NCI-H748 (cell line): Measurements from ENCODE around the gene SCN1B.
"Not testable (repeated sequence)": the region's sequence is repeated elsewhere in the genome, so short reads cannot be mapped to it uniquely, and the experiment has no call there.

ENCODE experiments used
- DNase-seq: peaks from one replicate; lab custom pipeline; 2025; ENCODE audit not compliant: unreplicated experiment; lab: John Stamatoyannopoulos, UW

SCN1B gene

DNA sequence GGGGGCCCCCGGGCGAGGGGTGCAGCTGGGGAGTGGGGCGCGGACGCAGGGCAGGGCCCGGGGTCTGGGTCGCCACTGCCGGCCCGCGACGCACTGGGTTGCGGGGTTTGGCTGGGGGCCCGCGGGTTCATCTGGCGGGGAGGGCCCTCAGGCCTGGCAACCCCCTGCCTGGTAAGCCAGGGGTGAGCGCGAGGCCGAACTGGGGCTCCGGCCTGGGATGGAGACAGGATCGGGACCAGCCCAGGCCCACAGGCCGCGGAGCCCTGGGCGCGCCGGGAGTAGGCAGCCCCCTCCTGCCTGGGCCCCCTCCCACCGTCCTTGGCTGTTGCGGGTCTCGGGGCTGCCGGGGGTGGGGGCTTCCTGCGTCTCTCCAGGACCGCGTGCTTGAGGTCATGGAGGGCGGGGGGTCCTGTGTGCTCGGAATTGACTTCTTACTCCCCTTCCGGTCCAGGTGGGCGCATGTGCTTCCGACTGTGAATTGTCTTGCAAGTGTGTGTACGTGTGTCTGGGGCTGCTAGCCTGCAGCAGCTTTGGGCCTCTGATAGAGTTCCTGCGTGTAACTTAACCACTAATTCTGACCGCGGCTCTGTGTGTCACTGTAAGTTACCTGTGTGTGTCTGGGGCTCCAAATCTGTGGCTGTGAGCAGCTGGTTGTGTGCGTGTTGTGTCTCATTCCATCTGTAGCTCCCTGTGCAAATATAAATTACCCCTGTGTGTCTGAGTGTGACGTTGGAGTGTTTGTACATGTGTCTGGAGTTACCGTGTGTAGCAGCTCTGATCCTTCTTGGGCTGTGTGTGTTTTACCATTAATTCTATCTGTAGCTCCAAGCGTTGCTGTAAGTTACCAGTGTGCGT lies 29.4 kb upstream of the SCN1B start:
- DNase-seq, result peak; percentile 82

- DNase-seq, result no peak
These were observed 28.2 kb upstream of the SCN1B start for GRCh38 chr19:35002037-35002535.

- DNase-seq, result no peak
These were observed 25.6 kb upstream of the SCN1B start for GRCh38 chr19:35004517-35005255.

GRCh38 chr19:35005256-35005977 lies 24.9 kb upstream of the SCN1B start:
- DNase-seq, result no peak

- not testable (repeated sequence) for DNase-seq
These were observed 24.3 kb upstream of the SCN1B start for GRCh38 chr19:35006007-35006341.

GRCh38 chr19:35006342-35006998 lies 23.8 kb upstream of the SCN1B start:
- peak; percentile 59 for DNase-seq

GRCh38 chr19:35006999-35007365 lies 23.3 kb upstream of the SCN1B start:
- DNase-seq, result no peak

GRCh38 chr19:35007427-35007826 lies 22.8 kb upstream of the SCN1B start:
- not testable (repeated sequence) for DNase-seq

- DNase-seq, result no peak
These were observed 21.4 kb upstream of the SCN1B start for GRCh38 chr19:35008891-35009341.

DNA sequence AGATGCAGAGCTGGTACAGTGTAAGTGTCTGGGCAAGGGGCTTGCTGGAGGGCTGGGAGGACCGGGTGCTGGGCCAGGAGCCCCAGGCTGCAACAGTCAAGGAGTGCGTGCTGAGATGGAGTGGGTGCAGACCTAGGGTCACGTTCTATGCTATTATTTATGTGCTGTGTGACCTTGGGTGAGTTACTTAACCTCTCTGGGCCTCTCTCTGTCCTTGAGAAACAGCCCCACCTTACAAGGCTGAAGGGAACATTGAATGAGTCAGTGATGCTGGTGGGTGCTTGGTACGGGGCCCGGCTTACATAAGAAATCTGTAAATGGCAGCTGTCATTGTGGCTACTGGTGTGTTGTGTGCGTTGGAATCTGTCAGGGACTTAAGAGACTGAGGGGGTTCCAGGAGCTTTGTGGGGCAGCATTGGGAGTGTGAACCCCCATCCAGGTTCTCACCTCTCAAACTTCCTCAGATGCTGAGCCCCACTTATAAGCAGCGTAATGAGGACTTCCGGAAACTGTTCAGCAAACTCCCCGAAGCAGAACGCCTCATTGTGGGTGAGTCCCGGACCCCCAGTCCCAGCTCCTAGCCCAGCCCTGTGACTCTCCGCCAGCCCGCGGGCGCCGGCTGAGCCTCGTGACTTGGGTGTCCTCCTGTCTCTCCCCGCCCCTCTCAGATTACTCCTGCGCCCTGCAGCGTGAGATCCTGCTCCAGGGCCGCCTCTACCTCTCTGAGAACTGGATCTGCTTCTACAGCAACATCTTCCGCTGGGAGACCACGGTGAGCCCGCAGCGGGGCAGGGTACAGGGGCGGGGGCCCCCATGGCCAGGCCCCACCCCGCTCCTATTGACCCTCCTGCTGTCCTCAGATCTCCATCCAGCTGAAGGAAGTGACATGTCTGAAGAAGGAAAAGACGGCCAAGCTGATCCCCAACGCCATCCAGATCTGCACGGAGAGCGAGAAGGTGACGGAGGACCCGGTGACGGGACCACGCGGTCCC lies 20.6 kb upstream of the SCN1B start:
- DNase-seq, result no peak

- DNase-seq, result no peak
These were observed 19.1 kb upstream of the SCN1B start for GRCh38 chr19:35011091-35011689.

GRCh38 chr19:35011737-35012682 lies 18.3 kb upstream of the SCN1B start:
- DNase-seq, result no peak

DNA sequence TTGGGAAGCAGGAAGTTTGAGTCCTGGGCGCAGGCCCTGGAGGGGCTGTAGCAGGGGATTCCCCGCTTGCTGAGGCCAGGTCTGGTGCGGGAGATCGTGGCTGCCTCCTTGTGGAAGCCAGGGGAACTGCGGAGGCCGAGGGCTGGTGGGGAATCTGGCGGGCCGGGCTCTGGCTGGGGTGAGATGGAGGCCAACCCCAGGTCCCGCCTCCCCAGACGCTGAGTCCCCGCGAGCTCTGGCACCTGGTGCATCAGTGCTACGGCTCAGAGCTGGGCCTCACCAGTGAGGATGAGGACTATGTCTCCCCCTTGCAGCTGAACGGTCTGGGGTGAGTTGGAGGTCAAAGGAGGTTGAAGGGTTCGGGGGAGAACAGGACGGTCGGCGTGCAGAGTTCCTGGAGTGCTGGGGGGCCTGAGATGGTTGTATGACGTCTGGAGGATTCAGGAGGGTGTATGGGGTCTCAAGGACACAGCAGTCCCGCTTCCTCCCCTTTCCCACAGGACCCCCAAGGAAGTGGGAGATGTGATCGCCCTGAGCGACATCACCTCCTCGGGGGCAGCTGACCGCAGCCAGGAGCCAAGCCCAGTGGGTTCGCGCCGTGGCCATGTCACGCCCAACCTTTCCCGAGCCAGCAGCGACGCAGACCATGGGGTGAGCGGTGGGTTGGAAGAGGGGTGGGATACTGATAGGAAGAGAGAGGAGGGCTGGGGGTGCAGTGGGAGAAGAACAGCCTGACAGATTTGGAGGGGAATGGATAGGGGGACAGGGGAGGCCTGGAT lies 17.0 kb upstream of the SCN1B start:
- DNase-seq, result peak; percentile 52

GRCh38 chr19:35013820-35014754 lies 16.2 kb upstream of the SCN1B start:
- DNase-seq, result no peak

DNA sequence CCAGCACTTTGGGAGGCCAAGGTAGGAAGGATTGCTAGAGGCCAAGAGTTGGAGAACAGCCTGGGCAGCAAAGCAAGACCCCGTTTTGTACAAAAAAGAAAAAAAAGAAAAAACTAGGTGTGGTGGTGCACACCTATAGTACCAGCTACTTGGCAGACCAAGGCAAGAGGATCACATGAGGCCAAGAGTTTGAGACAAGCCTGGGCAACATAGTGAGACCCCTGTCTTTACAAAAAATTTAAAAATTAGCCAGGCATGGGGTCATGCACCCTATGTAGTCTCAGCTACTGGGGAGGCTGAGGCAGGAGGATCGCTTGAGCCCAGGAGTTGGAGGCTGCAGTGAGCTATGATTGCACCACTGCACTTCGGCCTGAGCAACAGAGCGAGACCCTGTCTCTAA lies 15.5 kb upstream of the SCN1B start:
- DNase-seq, result not testable (repeated sequence)

DNA sequence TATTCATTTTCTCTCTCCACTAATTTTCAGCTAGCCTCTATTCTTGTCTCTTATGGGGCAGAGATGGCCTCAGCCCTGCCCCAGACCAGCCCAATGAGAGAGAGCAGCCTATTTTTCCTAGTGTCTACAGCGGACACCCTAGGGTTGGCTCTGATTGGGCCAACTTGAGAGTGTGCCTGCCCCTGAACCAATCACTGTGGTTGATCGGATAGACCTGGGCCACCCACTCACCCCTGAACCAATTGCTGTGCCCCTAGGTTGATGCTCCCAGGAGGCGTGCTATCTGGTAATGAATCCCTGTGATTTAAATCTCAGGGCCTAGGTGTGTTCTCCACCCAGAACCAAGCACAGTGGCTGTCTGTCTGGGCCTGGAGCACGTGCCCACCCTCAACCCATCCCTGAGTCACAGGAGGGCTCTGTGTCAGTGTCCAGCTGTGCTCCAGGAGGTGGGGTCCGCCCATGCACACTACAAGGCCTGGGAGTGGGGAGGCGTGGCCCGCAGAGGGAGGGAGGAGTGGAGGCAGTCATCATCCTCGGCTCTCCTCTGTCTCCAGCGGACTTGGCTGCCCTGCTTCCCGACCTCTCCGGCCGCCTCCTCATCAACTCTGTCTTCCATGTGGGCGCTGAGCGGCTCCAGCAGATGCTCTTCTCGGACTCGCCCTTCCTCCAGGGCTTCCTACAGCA lies 14.9 kb upstream of the SCN1B start:
- no peak for DNase-seq
